ENCODE data around the gene UTF1.

The UTF1 gene

GRCh38 chr10:133273534-133274143 lies 43.6 kb downstream of the UTF1 start:
- H3K36me3 ChIP-seq (ENCODE audit: insufficient read depth), result no peaks in the 10 kb centered on the region
- H2AFZ ChIP-seq (ENCODE audit: low read depth), result no peak overlapping the region
- H3K4me2 ChIP-seq, result peak overlapping the region; percentile 33; the same call in 1 of the 2 replicates
- no peaks in the 10 kb centered on the region for H3K79me2 ChIP-seq (ENCODE audit: insufficient read depth, low read depth)
- H3K4me1 ChIP-seq (ENCODE audit: low read depth, poor library complexity, severe bottlenecking), result peaks cover 42% of the 10 kb centered on the region
- H4K20me1 ChIP-seq (ENCODE audit: insufficient read depth), result no peaks in the 10 kb centered on the region
- H3K4me3 ChIP-seq (IDR thresholded peaks at IDR 0.05; ENCODE audit: insufficient read depth, low read depth, low read length), result no peak overlapping the region
- TF ChIP-seq CTCF (conservative IDR thresholded peaks at IDR 0.05; ENCODE audit: low read depth, low read length), result no peak
- no peak overlapping the region for H3K27ac ChIP-seq
- no peaks in the 10 kb centered on the region for H3K27me3 ChIP-seq (ENCODE audit: insufficient read depth, low read depth)
- H3K9ac ChIP-seq, result no peak overlapping the region

GRCh38 chr10:133274751-133275683 lies 45.0 kb downstream of the UTF1 start:
- TF ChIP-seq CTCF (conservative IDR thresholded peaks at IDR 0.05; ENCODE audit: low read depth, low read length), result no peak
- no peaks in the 10 kb centered on the region for H3K36me3 ChIP-seq (ENCODE audit: insufficient read depth)
- peak overlapping the region; percentile 60 for H3K9ac ChIP-seq
- no peak overlapping the region for H2AFZ ChIP-seq (ENCODE audit: low read depth)
- no peaks in the 10 kb centered on the region for H4K20me1 ChIP-seq (ENCODE audit: insufficient read depth)
- peaks cover 55% of the 10 kb centered on the region for H3K4me1 ChIP-seq (ENCODE audit: low read depth, poor library complexity, severe bottlenecking)
- peak overlapping the region; percentile 82 for H3K27ac ChIP-seq
- no peaks in the 10 kb centered on the region for H3K79me2 ChIP-seq (ENCODE audit: insufficient read depth, low read depth)
- H3K4me3 ChIP-seq (IDR thresholded peaks at IDR 0.05; ENCODE audit: insufficient read depth, low read depth, low read length), result no peak overlapping the region
- peak overlapping the region; percentile 90 for H3K4me2 ChIP-seq
- no peaks in the 10 kb centered on the region for H3K27me3 ChIP-seq (ENCODE audit: insufficient read depth, low read depth)

GRCh38 chr10:133275684-133276092 lies 45.7 kb downstream of the UTF1 start:
- Histone ChIP-seq H3K27me3 (ENCODE audit: insufficient read depth, low read depth) (no peaks in the 10 kb centered on the region), H3K27ac (peak overlapping the region; percentile 82), H2AFZ (ENCODE audit: low read depth) (no peak overlapping the region), H3K4me3 (IDR thresholded peaks at IDR 0.05; ENCODE audit: insufficient read depth, low read depth, low read length) (no peak overlapping the region), H4K20me1 (ENCODE audit: insufficient read depth) (no peaks in the 10 kb centered on the region), H3K36me3 (ENCODE audit: insufficient read depth) (no peaks in the 10 kb centered on the region), H3K4me2 (peak overlapping the region; percentile 90), H3K79me2 (ENCODE audit: insufficient read depth, low read depth) (no peaks in the 10 kb centered on the region), H3K4me1 (ENCODE audit: low read depth, poor library complexity, severe bottlenecking) (peaks cover 62% of the 10 kb centered on the region), H3K9ac (peak overlapping the region; percentile 60; the same call in 1 of the 2 replicates)
- 0 out of 2 replicates have a peak, but pooled peaks have one; percentile 23 for TF ChIP-seq CTCF (conservative IDR thresholded peaks at IDR 0.05; ENCODE audit: low read depth, low read length)

- H3K27ac ChIP-seq, result peak overlapping the region; percentile 82; the same call in 1 of the 2 replicates
- H3K36me3 ChIP-seq (ENCODE audit: insufficient read depth), result no peaks in the 10 kb centered on the region
- no peaks in the 10 kb centered on the region for H3K79me2 ChIP-seq (ENCODE audit: insufficient read depth, low read depth)
- no peak overlapping the region for H3K4me3 ChIP-seq (IDR thresholded peaks at IDR 0.05; ENCODE audit: insufficient read depth, low read depth, low read length)
- peaks cover 63% of the 10 kb centered on the region for H3K4me1 ChIP-seq (ENCODE audit: low read depth, poor library complexity, severe bottlenecking)
- H3K9ac ChIP-seq, result peak overlapping the region; percentile 60; the same call in 1 of the 2 replicates
- no peaks in the 10 kb centered on the region for H4K20me1 ChIP-seq (ENCODE audit: insufficient read depth)
- peak overlapping the region; percentile 90 for H3K4me2 ChIP-seq
- no peak overlapping the region for H2AFZ ChIP-seq (ENCODE audit: low read depth)
- no peaks in the 10 kb centered on the region for H3K27me3 ChIP-seq (ENCODE audit: insufficient read depth, low read depth)
- TF ChIP-seq CTCF (conservative IDR thresholded peaks at IDR 0.05; ENCODE audit: low read depth, low read length), result no peak
Measured at GRCh38 chr10:133276100-133276434, 46.0 kb downstream of the UTF1 start.

Data from KMS-11 (cell line).